Trophoblast cell (in vitro differentiated cells and primary cell): ENCODE data around the gene SMIM23.

Experiments
- DNase-seq, 2 donors: peaks; one replicate each; pipeline ENCODE4 v3.0.0-alpha.2; 2016
- H2AFZ ChIP-seq: 2 replicates; pipeline ENCODE4 v1.6.1; 2013; ENCODE audit warnings: low read length, moderate library complexity, mild to moderate bottlenecking; ENCODE audit not compliant: insufficient read depth, poor library complexity
- H2AK5ac ChIP-seq: 2 replicates; pipeline ENCODE4 v1.6.1; 2013; ENCODE audit warnings: mild to moderate bottlenecking, low read length
- H2BK120ac ChIP-seq: 2 replicates; pipeline ENCODE4 v1.6.1; 2013; ENCODE audit warnings: low read length, mild to moderate bottlenecking, moderate library complexity; ENCODE audit not compliant: insufficient read depth, poor library complexity
- H2BK12ac ChIP-seq: 2 replicates; pipeline ENCODE4 v1.6.1; 2013; ENCODE audit warnings: mild to moderate bottlenecking, low read length, moderate library complexity
- H2BK5ac ChIP-seq: 2 replicates; pipeline ENCODE4 v1.6.1; 2013; ENCODE audit warnings: low read length, low read depth, moderate library complexity, mild to moderate bottlenecking; ENCODE audit not compliant: poor library complexity
- H3K14ac ChIP-seq: 2 replicates; pipeline ENCODE4 v1.6.1; 2013; ENCODE audit warnings: mild to moderate bottlenecking, low read length
- H3K18ac ChIP-seq: 2 replicates; pipeline ENCODE4 v1.6.1; 2013; ENCODE audit warnings: mild to moderate bottlenecking, low read length
- H3K23ac ChIP-seq: 2 replicates; pipeline ENCODE4 v1.6.1; 2013; ENCODE audit warnings: low read length
- H3K27ac ChIP-seq: 2 replicates; pipeline ENCODE4 v1.5.1; 2013; ENCODE audit warnings: low read depth, mild to moderate bottlenecking, inconsistent platforms, low read length, moderate library complexity
- H3K27me3 ChIP-seq: 2 replicates; pipeline ENCODE4 v1.6.1; 2013; ENCODE audit warnings: inconsistent platforms, mild to moderate bottlenecking, low read length, moderate library complexity; ENCODE audit not compliant: insufficient read depth
- H3K36me3 ChIP-seq, 2 experiments: 1 replicate in 1 of 2; 2 replicates in 1 of 2; pipeline ENCODE4 v1.6.1; 2013; ENCODE audit warnings: low read length in 2 of 2, mild to moderate bottlenecking in 2 of 2, moderate library complexity in 1 of 2; ENCODE audit not compliant: insufficient read depth in 2 of 2, control insufficient read depth in 1 of 2
- H3K4ac ChIP-seq: 2 replicates; pipeline ENCODE4 v1.6.1; 2013; ENCODE audit warnings: low read depth, mild to moderate bottlenecking, low read length, moderate library complexity
- H3K4me1 ChIP-seq, 2 experiments: 1 replicate in 1 of 2; 2 replicates in 1 of 2; pipeline ENCODE4 v1.6.1; 2013; ENCODE audit warnings: low read length in 2 of 2, mild to moderate bottlenecking in 2 of 2, moderate library complexity in 1 of 2; ENCODE audit not compliant: insufficient read depth in 2 of 2, control insufficient read depth in 1 of 2
- H3K4me2 ChIP-seq: 2 replicates; pipeline ENCODE4 v1.6.1; 2013; ENCODE audit warnings: inconsistent platforms, mild to moderate bottlenecking, low read length, moderate library complexity
- H3K4me3 ChIP-seq: 2 replicates; pipeline ENCODE4 v1.5.1; 2013; ENCODE audit warnings: mild to moderate bottlenecking, low read depth, low read length, inconsistent platforms
- H3K79me1 ChIP-seq: one replicate; pipeline ENCODE4 v1.6.1; 2013; ENCODE audit warnings: low read length
- H3K79me2 ChIP-seq: 2 replicates; pipeline ENCODE4 v1.6.1; 2013; ENCODE audit warnings: low read length, mild to moderate bottlenecking; ENCODE audit not compliant: control insufficient read depth, insufficient read depth, poor library complexity
- H3K9ac ChIP-seq: 2 replicates; pipeline ENCODE4 v1.6.1; 2013; ENCODE audit warnings: mild to moderate bottlenecking, low read length
- H3K9me3 ChIP-seq: 2 replicates; pipeline ENCODE4 v1.6.1; 2013; ENCODE audit warnings: low read depth, mild to moderate bottlenecking, control low read depth, inconsistent platforms, low read length; ENCODE audit not compliant: insufficient read depth
- H4K12ac ChIP-seq: 2 replicates; pipeline ENCODE4 v1.6.1; 2013; ENCODE audit warnings: low read depth, mild to moderate bottlenecking, low read length, moderate library complexity
- H4K8ac ChIP-seq: 2 replicates; pipeline ENCODE4 v1.6.1; 2013; ENCODE audit warnings: low read depth, mild to moderate bottlenecking, low read length, moderate library complexity
- H4K91ac ChIP-seq: one replicate; pipeline ENCODE4 v1.6.1; 2013; ENCODE audit warnings: low read depth, mild to moderate bottlenecking, low read length, moderate library complexity
- WGBS: extraction: QIAGEN DNeasy Blood & Tissue Kit; methylation state at CpG from one replicate; pipeline ENCODE4 v1.1.7; 2013; ENCODE audit warnings: missing lambda C conversion rate; ENCODE audit not compliant: insufficient read length, insufficient coverage; ENCODE audit errors: extremely low coverage; 5-methylcytosine and 5-hydroxymethylcytosine counted together

The SMIM23 gene

DNA sequence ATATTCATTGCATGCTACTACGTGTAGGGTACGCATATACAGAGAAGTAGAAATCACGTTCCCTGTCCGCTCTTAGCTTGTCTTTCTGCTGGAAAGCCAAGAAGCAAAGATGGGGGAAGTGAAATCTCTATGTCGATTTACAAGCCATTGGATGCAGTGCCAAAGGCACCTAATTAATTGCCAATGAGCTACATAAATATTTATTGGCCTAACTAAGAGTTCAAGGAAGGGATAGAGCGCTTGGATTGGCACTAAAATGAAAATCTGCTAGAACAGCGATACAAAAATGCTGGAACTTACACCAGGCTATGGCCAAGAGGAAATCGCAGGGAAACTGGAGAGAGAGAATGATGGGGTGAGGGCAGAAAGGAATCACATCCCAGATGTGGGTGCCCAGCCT lies 10.8 kb downstream of the SMIM23 start:
- Histone ChIP-seq H3K36me3 (no peaks in the 10 kb centered on the region), H4K91ac (no peak overlapping the region), H3K9me3 (no peaks in the 10 kb centered on the region), H2AFZ (no peak overlapping the region), H3K4me3 (no peak overlapping the region), H3K4me1 (peaks cover 0 to 3% of the 10 kb centered on the region in 2 experiments), H3K4me2 (no peak overlapping the region), H3K23ac (no peak overlapping the region), H3K4ac (no peak overlapping the region), H3K79me2 (no peaks in the 10 kb centered on the region), H2BK5ac (no peak overlapping the region), H3K79me1 (no peaks in the 10 kb centered on the region), H4K12ac (no peak overlapping the region), H3K14ac (no peak overlapping the region), H2AK5ac (no peak overlapping the region), H3K9ac (no peak overlapping the region), H2BK120ac (no peak overlapping the region), H3K27ac (no peak overlapping the region), H3K18ac (no peak overlapping the region), H4K8ac (no peak overlapping the region), H3K27me3 (no peaks in the 10 kb centered on the region), H2BK12ac (no peak overlapping the region)
- no CpG with 5 or more reads among the region's 8 CpGs for whole genome bisulfite sequencing
- DNase-seq = no peak

DNA sequence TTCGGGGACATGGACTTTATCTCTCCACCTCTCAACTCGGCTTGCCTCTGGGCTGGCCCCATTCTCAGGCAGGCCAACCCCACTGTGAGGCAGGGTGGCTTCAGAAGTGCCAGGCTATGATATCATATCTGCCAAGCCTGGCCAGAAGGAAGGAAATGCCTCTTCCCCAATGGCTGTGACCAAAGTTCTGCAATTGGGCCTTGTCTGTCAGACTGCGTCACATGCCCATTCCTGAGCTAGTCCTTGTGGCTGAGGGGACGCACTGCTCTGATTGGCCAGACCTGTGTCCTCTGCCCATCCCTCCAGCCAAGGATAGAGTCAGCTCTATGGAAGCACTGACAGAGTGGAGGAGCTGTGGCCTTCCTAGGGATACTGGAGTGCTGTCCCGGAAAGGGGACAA lies 11.9 kb downstream of the SMIM23 start:
- Histone ChIP-seq H2BK12ac (no peak overlapping the region), H3K27me3 (no peaks in the 10 kb centered on the region), H4K8ac (no peak overlapping the region), H3K14ac (no peak overlapping the region), H4K12ac (no peak overlapping the region), H3K79me1 (no peaks in the 10 kb centered on the region), H3K18ac (no peak overlapping the region), H2BK5ac (no peak overlapping the region), H3K23ac (peak overlapping the region; percentile 31), H3K9me3 (no peaks in the 10 kb centered on the region), H3K4ac (no peak overlapping the region), H4K91ac (no peak overlapping the region), H3K36me3 (no peaks in the 10 kb centered on the region), H3K27ac (no peak overlapping the region), H2BK120ac (no peak overlapping the region), H3K79me2 (no peaks in the 10 kb centered on the region), H3K4me1 (peaks cover 0 to 3% of the 10 kb centered on the region in 2 experiments), H3K4me2 (no peak overlapping the region), H2AK5ac (no peak overlapping the region), H2AFZ (no peak overlapping the region), H3K4me3 (peak overlapping the region; percentile 12), H3K9ac (peak overlapping the region; percentile 23)
- no CpG with 5 or more reads among the region's 5 CpGs for WGBS
- DNase-seq = no peak

DNA sequence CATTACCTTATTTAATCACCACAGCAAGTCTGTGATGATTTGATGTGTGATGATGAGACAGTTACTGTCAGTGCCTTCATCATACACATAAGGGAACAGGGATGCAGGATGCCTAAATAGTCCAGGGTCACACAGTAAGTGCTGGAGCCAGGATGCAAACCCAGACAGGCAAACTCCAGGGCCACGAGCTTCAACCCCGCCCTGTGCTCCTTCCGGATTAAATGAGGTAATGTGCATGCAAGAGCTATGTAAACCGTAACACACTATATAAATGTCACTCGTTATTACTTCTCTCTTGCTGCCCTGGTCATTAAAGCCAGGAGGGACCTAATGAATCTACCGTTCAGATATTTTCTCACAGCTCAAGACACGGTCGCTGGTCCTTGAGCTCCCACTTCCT lies 12.8 kb downstream of the SMIM23 start:
- WGBS = no CpG with 5 or more reads among the region's 8 CpGs
- Histone ChIP-seq H3K27ac (no peak overlapping the region), H3K4ac (no peak overlapping the region), H3K79me1 (no peaks in the 10 kb centered on the region), H3K4me2 (no peak overlapping the region), H2AK5ac (no peak overlapping the region), H3K4me1 (peaks cover 0 to 3% of the 10 kb centered on the region in 2 experiments), H3K4me3 (no peak overlapping the region), H3K9ac (no peak overlapping the region), H4K12ac (no peak overlapping the region), H3K18ac (no peak overlapping the region), H3K9me3 (no peaks in the 10 kb centered on the region), H3K27me3 (no peaks in the 10 kb centered on the region), H4K91ac (no peak overlapping the region), H4K8ac (no peak overlapping the region), H3K79me2 (no peaks in the 10 kb centered on the region), H2AFZ (no peak overlapping the region), H3K23ac (no peak overlapping the region), H3K14ac (no peak overlapping the region), H2BK12ac (no peak overlapping the region), H3K36me3 (no peaks in the 10 kb centered on the region), H2BK120ac (no peak overlapping the region), H2BK5ac (no peak overlapping the region)
- DNase-seq = no peak

DNA sequence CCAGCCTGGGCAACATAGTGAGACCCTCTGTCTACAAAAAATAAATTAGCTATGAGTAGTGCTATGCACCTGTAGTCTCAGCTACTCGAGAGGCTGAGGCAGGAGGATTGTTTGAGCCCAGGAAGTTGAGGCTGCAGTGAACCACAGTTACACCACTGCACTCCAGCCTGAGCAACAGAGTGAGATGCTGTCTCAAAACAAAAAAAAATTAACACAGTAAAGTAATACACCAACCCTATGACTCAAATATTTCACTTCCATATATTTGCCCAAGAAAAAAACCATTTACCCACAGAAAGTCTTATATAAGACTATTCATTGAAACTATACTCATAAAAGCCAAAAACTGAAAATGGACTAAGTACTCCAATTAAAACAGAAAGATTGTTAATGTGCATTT lies 16.2 kb downstream of the SMIM23 start:
- no peak for DNase-seq
- H2BK12ac ChIP-seq = no peak overlapping the region
- no peak overlapping the region for H4K91ac ChIP-seq
- H3K27ac ChIP-seq = no peak overlapping the region
- H2AFZ ChIP-seq = no peak overlapping the region
- H3K79me2 ChIP-seq = no peaks in the 10 kb centered on the region
- H3K14ac ChIP-seq = no peak overlapping the region
- no peak overlapping the region for H4K8ac ChIP-seq
- H3K36me3 ChIP-seq = no peaks in the 10 kb centered on the region
- H3K23ac ChIP-seq = no peak overlapping the region
- H2AK5ac ChIP-seq = no peak overlapping the region
- WGBS = no CpG with 5 or more reads among the region's 1 CpG
- H3K18ac ChIP-seq = no peak overlapping the region
- H4K12ac ChIP-seq = no peak overlapping the region
- H2BK120ac ChIP-seq = no peak overlapping the region
- no peaks in the 10 kb centered on the region for H3K9me3 ChIP-seq
- no peak overlapping the region for H3K4ac ChIP-seq
- H3K27me3 ChIP-seq = no peaks in the 10 kb centered on the region
- H2BK5ac ChIP-seq = no peak overlapping the region
- no peak overlapping the region for H3K9ac ChIP-seq
- no peak overlapping the region for H3K4me2 ChIP-seq
- H3K4me3 ChIP-seq = no peak overlapping the region
- H3K4me1 ChIP-seq = peaks cover 0 to 3% of the 10 kb centered on the region in 2 experiments
- no peaks in the 10 kb centered on the region for H3K79me1 ChIP-seq
